ENCODE data around the gene CD274. TPM values are rescaled to one million over a fixed set of nuclear protein-coding genes. Genes with fewer than 3 reads are reported as not detected.

The CD274 gene
- total and polyA plus RNA-seq, 2 of the 8 experiments (the other 6 are each of a cell fraction or from before 2014, with no cell fraction given): 0.08 to 0.15 TPM

DNA sequence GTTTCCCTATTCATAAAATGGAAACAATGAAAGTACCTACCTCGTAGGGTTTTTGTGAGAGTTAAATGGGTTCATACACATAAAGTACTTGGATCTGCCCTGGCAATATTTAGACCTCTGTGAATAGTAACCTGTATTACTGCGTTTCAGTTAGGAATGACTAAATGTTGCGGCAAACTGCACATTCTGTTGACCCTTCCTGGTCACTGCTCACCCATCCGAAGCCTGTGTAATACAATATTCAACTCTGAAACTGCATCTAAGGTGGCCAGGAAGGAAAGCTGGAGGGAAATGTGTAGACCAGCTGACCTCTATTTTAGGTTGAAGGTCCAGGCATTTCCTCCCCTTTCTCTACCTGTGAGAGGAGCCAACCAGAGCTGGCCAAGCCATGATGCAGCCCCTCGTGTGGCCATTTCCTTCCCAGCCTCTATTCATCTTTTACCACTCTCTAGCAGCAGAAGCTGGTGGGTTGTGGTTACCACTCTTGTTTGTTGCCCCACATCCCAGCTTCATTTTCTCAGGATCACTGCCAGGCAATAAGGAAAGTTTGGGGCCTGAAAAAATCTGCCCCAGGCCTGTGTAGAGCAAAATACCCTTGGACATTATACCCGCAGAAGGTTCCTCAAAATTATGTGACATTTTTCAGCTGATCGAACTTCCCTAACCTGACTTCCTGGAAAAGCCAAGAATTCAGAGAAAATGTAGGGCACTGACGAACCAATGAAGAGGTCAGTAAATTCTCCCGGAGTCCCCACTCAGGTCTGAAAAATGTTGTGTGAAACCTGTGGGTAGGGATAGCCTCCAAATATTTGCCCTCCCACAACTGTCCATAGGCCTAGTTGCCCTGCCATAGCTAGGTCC is 39.5 kb downstream of the CD274 start (continued):
- TF ChIP-seq, protein P1, sequence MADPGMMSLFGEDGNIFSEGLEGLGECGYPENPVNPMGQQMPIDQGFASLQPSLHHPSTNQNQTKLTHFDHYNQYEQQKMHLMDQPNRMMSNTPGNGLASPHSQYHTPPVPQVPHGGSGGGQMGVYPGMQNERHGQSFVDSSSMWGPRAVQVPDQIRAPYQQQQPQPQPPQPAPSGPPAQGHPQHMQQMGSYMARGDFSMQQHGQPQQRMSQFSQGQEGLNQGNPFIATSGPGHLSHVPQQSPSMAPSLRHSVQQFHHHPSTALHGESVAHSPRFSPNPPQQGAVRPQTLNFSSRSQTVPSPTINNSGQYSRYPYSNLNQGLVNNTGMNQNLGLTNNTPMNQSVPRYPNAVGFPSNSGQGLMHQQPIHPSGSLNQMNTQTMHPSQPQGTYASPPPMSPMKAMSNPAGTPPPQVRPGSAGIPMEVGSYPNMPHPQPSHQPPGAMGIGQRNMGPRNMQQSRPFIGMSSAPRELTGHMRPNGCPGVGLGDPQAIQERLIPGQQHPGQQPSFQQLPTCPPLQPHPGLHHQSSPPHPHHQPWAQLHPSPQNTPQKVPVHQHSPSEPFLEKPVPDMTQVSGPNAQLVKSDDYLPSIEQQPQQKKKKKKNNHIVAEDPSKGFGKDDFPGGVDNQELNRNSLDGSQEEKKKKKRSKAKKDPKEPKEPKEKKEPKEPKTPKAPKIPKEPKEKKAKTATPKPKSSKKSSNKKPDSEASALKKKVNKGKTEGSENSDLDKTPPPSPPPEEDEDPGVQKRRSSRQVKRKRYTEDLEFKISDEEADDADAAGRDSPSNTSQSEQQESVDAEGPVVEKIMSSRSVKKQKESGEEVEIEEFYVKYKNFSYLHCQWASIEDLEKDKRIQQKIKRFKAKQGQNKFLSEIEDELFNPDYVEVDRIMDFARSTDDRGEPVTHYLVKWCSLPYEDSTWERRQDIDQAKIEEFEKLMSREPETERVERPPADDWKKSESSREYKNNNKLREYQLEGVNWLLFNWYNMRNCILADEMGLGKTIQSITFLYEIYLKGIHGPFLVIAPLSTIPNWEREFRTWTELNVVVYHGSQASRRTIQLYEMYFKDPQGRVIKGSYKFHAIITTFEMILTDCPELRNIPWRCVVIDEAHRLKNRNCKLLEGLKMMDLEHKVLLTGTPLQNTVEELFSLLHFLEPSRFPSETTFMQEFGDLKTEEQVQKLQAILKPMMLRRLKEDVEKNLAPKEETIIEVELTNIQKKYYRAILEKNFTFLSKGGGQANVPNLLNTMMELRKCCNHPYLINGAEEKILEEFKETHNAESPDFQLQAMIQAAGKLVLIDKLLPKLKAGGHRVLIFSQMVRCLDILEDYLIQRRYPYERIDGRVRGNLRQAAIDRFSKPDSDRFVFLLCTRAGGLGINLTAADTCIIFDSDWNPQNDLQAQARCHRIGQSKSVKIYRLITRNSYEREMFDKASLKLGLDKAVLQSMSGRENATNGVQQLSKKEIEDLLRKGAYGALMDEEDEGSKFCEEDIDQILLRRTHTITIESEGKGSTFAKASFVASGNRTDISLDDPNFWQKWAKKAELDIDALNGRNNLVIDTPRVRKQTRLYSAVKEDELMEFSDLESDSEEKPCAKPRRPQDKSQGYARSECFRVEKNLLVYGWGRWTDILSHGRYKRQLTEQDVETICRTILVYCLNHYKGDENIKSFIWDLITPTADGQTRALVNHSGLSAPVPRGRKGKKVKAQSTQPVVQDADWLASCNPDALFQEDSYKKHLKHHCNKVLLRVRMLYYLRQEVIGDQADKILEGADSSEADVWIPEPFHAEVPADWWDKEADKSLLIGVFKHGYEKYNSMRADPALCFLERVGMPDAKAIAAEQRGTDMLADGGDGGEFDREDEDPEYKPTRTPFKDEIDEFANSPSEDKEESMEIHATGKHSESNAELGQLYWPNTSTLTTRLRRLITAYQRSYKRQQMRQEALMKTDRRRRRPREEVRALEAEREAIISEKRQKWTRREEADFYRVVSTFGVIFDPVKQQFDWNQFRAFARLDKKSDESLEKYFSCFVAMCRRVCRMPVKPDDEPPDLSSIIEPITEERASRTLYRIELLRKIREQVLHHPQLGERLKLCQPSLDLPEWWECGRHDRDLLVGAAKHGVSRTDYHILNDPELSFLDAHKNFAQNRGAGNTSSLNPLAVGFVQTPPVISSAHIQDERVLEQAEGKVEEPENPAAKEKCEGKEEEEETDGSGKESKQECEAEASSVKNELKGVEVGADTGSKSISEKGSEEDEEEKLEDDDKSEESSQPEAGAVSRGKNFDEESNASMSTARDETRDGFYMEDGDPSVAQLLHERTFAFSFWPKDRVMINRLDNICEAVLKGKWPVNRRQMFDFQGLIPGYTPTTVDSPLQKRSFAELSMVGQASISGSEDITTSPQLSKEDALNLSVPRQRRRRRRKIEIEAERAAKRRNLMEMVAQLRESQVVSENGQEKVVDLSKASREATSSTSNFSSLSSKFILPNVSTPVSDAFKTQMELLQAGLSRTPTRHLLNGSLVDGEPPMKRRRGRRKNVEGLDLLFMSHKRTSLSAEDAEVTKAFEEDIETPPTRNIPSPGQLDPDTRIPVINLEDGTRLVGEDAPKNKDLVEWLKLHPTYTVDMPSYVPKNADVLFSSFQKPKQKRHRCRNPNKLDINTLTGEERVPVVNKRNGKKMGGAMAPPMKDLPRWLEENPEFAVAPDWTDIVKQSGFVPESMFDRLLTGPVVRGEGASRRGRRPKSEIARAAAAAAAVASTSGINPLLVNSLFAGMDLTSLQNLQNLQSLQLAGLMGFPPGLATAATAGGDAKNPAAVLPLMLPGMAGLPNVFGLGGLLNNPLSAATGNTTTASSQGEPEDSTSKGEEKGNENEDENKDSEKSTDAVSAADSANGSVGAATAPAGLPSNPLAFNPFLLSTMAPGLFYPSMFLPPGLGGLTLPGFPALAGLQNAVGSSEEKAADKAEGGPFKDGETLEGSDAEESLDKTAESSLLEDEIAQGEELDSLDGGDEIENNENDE (IDR thresholded peaks at IDR 0.05; ENCODE audit: insufficient replicate concordance, low read length): no peak
- TF ChIP-seq ZNF274 (IDR thresholded peaks at IDR 0.05; ENCODE audit: borderline replicate concordance, extremely low read depth, low read length) (no peak), MAFK (IDR thresholded peaks at IDR 0.05; ENCODE audit: low read depth, low read length) (no peak), BRCA1 (IDR thresholded peaks at IDR 0.05; ENCODE audit: low read depth, low read length) (no peak), TAF1 (IDR thresholded peaks at IDR 0.05; ENCODE audit: low read depth, low read length) (no peak), CBX5 (IDR thresholded peaks at IDR 0.05; ENCODE audit: low read depth, low read length) (no peak), SIRT6 (IDR thresholded peaks at IDR 0.05; ENCODE audit: low read length) (no peak)
- TF ChIP-seq, protein P2, sequence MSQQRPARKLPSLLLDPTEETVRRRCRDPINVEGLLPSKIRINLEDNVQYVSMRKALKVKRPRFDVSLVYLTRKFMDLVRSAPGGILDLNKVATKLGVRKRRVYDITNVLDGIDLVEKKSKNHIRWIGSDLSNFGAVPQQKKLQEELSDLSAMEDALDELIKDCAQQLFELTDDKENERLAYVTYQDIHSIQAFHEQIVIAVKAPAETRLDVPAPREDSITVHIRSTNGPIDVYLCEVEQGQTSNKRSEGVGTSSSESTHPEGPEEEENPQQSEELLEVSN (IDR thresholded peaks at IDR 0.05): no peak
